ENCODE measurements around the gene CEP112. TPM values are rescaled to one million over a fixed set of nuclear protein-coding genes. Genes with fewer than 3 reads are reported as not detected.

CEP112 gene
- total and polyA plus RNA-seq, 8 donors = 8.4 to 11.4 (median 9.8) TPM

DNA sequence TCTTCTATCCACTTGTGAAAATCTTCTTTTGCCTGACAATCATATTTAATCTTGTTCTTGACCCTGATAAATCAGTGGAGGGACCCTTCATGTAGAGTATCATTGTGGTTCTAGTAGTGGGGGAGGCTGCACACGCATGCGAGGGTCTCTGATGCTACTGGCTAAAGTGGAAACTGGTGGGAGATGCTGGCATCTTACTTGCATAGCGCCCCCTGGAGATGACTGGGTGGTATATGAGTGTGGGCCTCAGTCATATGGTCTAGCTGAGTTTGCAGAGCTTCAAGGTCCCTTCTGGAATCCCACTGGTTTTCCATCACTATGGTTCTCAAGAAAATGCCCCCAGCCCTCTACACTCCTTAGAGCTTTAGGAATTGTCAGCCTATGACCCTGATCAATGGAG lies 394.1 kb downstream of the CEP112 start:
- FAIRE-seq (no peak), DNase-seq (no peak), ATAC-seq (peak in 1 of 4 donors; percentile 16)
- intact Hi-C loops (cut with DNase I) = no loop called here
- H3K27ac ChIP-seq = no peak overlapping the region
- H3K4me3 ChIP-seq = no peak overlapping the region
- no peaks in the 10 kb centered on the region for H3K27me3 ChIP-seq
- 61 to 70% methylated on average over 3 of the region's 3 CpGs for WGBS, 2 donors
- TF ChIP-seq, protein P1, sequence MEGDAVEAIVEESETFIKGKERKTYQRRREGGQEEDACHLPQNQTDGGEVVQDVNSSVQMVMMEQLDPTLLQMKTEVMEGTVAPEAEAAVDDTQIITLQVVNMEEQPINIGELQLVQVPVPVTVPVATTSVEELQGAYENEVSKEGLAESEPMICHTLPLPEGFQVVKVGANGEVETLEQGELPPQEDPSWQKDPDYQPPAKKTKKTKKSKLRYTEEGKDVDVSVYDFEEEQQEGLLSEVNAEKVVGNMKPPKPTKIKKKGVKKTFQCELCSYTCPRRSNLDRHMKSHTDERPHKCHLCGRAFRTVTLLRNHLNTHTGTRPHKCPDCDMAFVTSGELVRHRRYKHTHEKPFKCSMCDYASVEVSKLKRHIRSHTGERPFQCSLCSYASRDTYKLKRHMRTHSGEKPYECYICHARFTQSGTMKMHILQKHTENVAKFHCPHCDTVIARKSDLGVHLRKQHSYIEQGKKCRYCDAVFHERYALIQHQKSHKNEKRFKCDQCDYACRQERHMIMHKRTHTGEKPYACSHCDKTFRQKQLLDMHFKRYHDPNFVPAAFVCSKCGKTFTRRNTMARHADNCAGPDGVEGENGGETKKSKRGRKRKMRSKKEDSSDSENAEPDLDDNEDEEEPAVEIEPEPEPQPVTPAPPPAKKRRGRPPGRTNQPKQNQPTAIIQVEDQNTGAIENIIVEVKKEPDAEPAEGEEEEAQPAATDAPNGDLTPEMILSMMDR (IDR thresholded peaks at IDR 0.05) = no peak
- H3K4me1 ChIP-seq = no peaks in the 10 kb centered on the region
- no peaks in the 10 kb centered on the region for H3K36me3 ChIP-seq
- H3K9me3 ChIP-seq = no peaks in the 10 kb centered on the region

DNA sequence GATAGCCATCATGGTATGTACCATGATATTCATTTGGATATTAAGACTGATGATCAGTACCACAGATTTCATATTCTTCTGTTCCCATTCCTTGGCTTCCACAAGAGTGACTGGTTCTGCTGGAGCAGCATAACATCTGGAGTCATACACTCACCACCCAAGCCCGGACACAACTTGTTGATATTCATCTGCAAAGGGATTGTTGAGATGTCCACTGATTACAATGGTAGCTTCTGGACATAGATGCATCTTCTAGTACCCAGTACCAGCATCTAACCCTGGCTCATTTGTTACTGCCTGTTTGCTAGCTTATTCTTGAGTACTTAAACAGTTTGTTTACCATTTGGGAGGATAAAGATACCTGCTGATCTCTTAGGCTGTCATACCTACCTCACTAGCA lies 394.8 kb downstream of the CEP112 start:
- FAIRE-seq = no peak
- WGBS, 2 donors = 83 to 88% methylated on average over 1 of the region's 1 CpG
- Histone ChIP-seq H3K27ac (no peak overlapping the region), H3K36me3 (no peaks in the 10 kb centered on the region), H3K27me3 (no peaks in the 10 kb centered on the region), H3K9me3 (no peaks in the 10 kb centered on the region), H3K4me3 (no peak overlapping the region), H3K4me1 (no peaks in the 10 kb centered on the region)
- intact Hi-C loops (cut with DNase I) = no loop called here
- ATAC-seq = no peak
- TF ChIP-seq, protein P1 (IDR thresholded peaks at IDR 0.05) = no peak
- no peak for DNase-seq

DNA sequence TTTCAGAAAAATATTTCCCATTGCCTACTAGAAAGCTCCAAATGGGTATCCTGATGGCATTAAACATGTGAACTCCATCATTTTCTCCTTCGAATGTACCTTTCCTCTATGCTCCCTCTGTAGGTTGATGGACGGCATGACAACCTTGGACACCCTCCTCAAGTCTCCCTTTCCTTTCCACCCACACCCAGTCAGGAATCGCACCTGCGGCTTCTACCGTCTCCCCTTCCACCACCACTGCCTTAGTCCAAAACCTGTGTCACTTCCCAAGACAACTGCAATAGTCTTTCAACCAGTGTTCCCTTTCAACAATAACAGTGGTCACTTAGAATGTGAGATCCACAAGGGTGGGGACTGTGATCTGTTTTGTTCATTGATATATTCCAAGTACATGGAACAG lies 397.4 kb downstream of the CEP112 start:
- H3K27ac ChIP-seq = no peak overlapping the region
- peak in 3 of 4 donors; percentile 70 to 82 (median 72) for ATAC-seq
- H3K27me3 ChIP-seq = no peaks in the 10 kb centered on the region
- H3K4me3 ChIP-seq = no peak overlapping the region
- DNase-seq = no peak
- no peak for FAIRE-seq
- intact Hi-C loops (cut with DNase I) = no loop called here
- H3K36me3 ChIP-seq = no peaks in the 10 kb centered on the region
- H3K9me3 ChIP-seq = no peaks in the 10 kb centered on the region
- TF ChIP-seq, protein P1 (IDR thresholded peaks at IDR 0.05) = peak in 3 of 4 donors; percentile 23 to 35 (median 24)
- 52% methylated on average over 5 of the region's 5 CpGs for WGBS, 2 donors
- H3K4me1 ChIP-seq = no peaks in the 10 kb centered on the region

DNA sequence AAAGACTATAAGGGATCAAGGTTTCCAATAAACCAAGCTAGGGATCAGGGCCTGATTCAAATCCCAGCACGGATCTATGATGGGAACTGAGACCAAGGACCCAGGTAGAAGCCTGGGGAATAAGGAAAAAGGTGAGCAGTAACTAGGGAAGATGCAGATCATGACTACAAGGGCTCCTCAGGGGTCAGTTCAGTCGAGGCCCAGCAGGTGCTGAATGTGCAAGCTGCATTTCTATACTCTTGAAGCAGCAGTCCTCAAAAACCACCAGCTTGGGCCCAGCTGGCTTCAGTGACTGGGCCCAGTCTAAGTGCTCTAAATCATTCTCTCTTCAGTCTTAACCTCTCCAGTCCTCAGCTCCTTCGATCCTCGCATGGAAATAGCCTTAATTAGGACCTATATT lies 401.7 kb downstream of the CEP112 start:
- DNase-seq (no peak), ATAC-seq (no peak), FAIRE-seq (no peak)
- no peaks in the 10 kb centered on the region for H3K36me3 ChIP-seq
- intact Hi-C loops (cut with DNase I) = no loop called here
- no peak overlapping the region for H3K4me3 ChIP-seq
- no peaks in the 10 kb centered on the region for H3K9me3 ChIP-seq
- WGBS, 2 donors = 85 to 86% methylated on average over 4 of the region's 4 CpGs
- peaks cover 0 to 3% (median 0%) of the 10 kb centered on the region in 3 donors for H3K4me1 ChIP-seq
- no peak overlapping the region for H3K27ac ChIP-seq
- TF ChIP-seq, protein P1 (IDR thresholded peaks at IDR 0.05) = no peak
- H3K27me3 ChIP-seq = no peaks in the 10 kb centered on the region

DNA sequence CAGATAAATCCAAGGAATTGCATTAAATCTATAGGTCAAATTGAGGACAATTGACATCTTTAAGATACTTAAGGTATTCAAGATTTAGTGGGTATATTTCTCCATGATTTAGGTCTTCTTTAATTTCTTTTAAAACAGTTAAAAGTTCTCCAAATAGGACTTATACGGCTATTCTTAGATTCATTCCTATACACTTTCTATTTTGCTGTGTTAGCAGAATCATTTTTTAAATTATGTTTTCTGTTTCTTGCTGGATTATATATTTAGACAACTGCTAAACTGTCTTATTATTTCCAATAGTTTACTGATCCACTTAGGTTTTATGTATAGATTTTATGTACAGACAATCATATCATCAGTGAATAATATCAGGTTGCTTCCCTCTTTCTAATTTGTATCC lies 404.4 kb downstream of the CEP112 start:
- Histone ChIP-seq H3K9me3 (no peaks in the 10 kb centered on the region), H3K27ac (no peak overlapping the region), H3K36me3 (no peaks in the 10 kb centered on the region), H3K4me3 (no peak overlapping the region), H3K4me1 (peaks cover 0 to 15% (median 6%) of the 10 kb centered on the region in 3 donors), H3K27me3 (no peaks in the 10 kb centered on the region)
- ATAC-seq = no peak
- peak; percentile 54 for FAIRE-seq
- TF ChIP-seq, protein P1 (IDR thresholded peaks at IDR 0.05) = no peak
- WGBS, 2 donors = 95 to 98% methylated on average over 1 of the region's 1 CpG
- intact Hi-C loops (cut with DNase I) = no loop called here
- no peak for DNase-seq
